Cerebellar cortex (tissue), 1 donor: ENCODE results near the gene CHN1.
A peak's percentile ranks its signal among the peaks of the same experiment; 100 is the strongest.

ENCODE experiments used
- DNase-seq: peaks from one replicate; pipeline ENCODE4 v3.0.0-alpha.2; 2015; ENCODE audit warnings: low spot score

The CHN1 gene

GRCh38 chr2:174766271-174766670 lies 238.9 kb downstream of the CHN1 start:
- no peak for DNase-seq

GRCh38 chr2:174765576-174765975 lies 239.6 kb downstream of the CHN1 start:
- DNase-seq: no peak

- no peak for DNase-seq
Measured at GRCh38 chr2:174764280-174765255, 240.6 kb downstream of the CHN1 start, which contains the start of gene CHRNA1. Gene CHRNA1 (minus strand): TSS chr2:174764472. CDS start chr2:174764394, 78 bp downstream.

GRCh38 chr2:174763780-174764179 lies 241.4 kb downstream of the CHN1 start:
- DNase-seq: no peak

- DNase-seq: no peak
Measured at GRCh38 chr2:174762464-174762863, 242.7 kb downstream of the CHN1 start.

GRCh38 chr2:174761837-174762236 lies 243.3 kb downstream of the CHN1 start:
- DNase-seq: peak; percentile 26

GRCh38 chr2:174760845-174761473 lies 244.2 kb downstream of the CHN1 start:
- DNase-seq: no peak

- no peak for DNase-seq
Measured at GRCh38 chr2:174759381-174760065, 245.7 kb downstream of the CHN1 start.

GRCh38 chr2:174756743-174757142 lies 248.4 kb downstream of the CHN1 start:
- no peak for DNase-seq

- no peak for DNase-seq
Measured at GRCh38 chr2:174753038-174753633, 252.0 kb downstream of the CHN1 start.

- DNase-seq: no peak
Measured at GRCh38 chr2:174752403-174753037, 252.7 kb downstream of the CHN1 start.

- no peak for DNase-seq
Measured at GRCh38 chr2:174750923-174751441, 254.2 kb downstream of the CHN1 start.

- DNase-seq: no peak
Measured at GRCh38 chr2:174749793-174750192, 255.4 kb downstream of the CHN1 start.

- peak; percentile 76 for DNase-seq
Measured at GRCh38 chr2:174748948-174749347, 256.2 kb downstream of the CHN1 start.
